Measurements from ENCODE around the gene SSH2. TPM values are rescaled to one million over a fixed set of nuclear protein-coding genes. Genes with fewer than 3 reads are reported as not detected.

The SSH2 gene
- total and polyA plus RNA-seq, 9 donors: 14.7 to 27.4 (median 20.6) TPM

Other genes with a start within 250 kb of the SSH2 start
- gene EFCAB5, start 11.4 kb upstream of the SSH2 start, total RNA-seq: 0.62 TPM
- gene EFCAB5, start 11.4 kb upstream of the SSH2 start, polyA plus RNA-seq (ENCODE audit: insufficient read depth in 1 of 8, insufficient read length in 8 of 8, low replicate concordance in 1 of 8): 1 to 10 TPM in 6 of 8 donors, under 1 TPM in 2; 0.64 to 1.8 (median 1.1) TPM
- 11.4 TPM for gene NSRP1, start 186.6 kb upstream of the SSH2 start, total RNA-seq
- gene NSRP1, start 186.6 kb upstream of the SSH2 start, polyA plus RNA-seq (ENCODE audit: insufficient read depth in 1 of 8, insufficient read length in 8 of 8, low replicate concordance in 1 of 8): 10 to 100 TPM; 23.9 to 34.2 (median 28.5) TPM

Data from muscle of leg (tissue), 9 donors.